HepG2 (cell line): ENCODE results near the gene YIF1B. TPM values are rescaled to one million over a fixed set of nuclear protein-coding genes. Genes with fewer than 3 reads are reported as not detected.

Experiments
- ATRX ChIP-seq: sonication (generic); formaldehyde crosslinking; IDR thresholded peaks from 2 replicates; pipeline ENCODE4 v1.4.0; 2020; ENCODE audit warnings: missing genetic modification reagents, borderline replicate concordance
- CC2D1A ChIP-seq: sonication (generic); formaldehyde crosslinking; IDR thresholded peaks from 2 replicates; pipeline ENCODE4 v1.8.1; 2023; ENCODE audit warnings: mild to moderate bottlenecking, missing genetic modification reagents
- CEBPG ChIP-seq: IDR thresholded peaks from 2 replicates; pipeline ENCODE4 v1.6.1; 2016
- KDM6A ChIP-seq: IDR thresholded peaks from 2 replicates; pipeline ENCODE4 v1.6.1; 2016; ENCODE audit warnings: low read depth
- KLF12 ChIP-seq: sonication (generic); formaldehyde crosslinking; IDR thresholded peaks from 2 replicates; pipeline ENCODE4 v1.4.0; 2020; ENCODE audit warnings: missing genetic modification reagents, borderline replicate concordance
- KLF16 ChIP-seq, 2 experiments: sonication (generic) in 1 of 2; formaldehyde crosslinking in 1 of 2; IDR thresholded peaks; 2 replicates each; pipeline versions ENCODE4 v1.6.1 to v1.8.0; 2016 to 2023; ENCODE audit warnings: missing genetic modification reagents in 2 of 2, missing compliant biosample characterization in 1 of 2
- MED13 ChIP-seq: sonication (generic); formaldehyde crosslinking; IDR thresholded peaks from 2 replicates; pipeline ENCODE4 v1.5.0; 2020; ENCODE audit warnings: missing genetic modification reagents
- MEF2D ChIP-seq: sonication (generic); formaldehyde crosslinking; IDR thresholded peaks from 2 replicates; pipeline ENCODE4 v1.5.1; 2020; ENCODE audit warnings: mild to moderate bottlenecking, missing genetic modification reagents
- PAX8 ChIP-seq: sonication (generic); formaldehyde crosslinking; IDR thresholded peaks from 2 replicates; pipeline ENCODE4 v1.8.0; 2022; ENCODE audit warnings: mild to moderate bottlenecking, missing genetic modification reagents, borderline replicate concordance
- SOX5 ChIP-seq: IDR thresholded peaks from 2 replicates; pipeline ENCODE4 v1.6.1; 2016; ENCODE audit warnings: borderline replicate concordance
- TMF1 ChIP-seq: sonication (generic); formaldehyde crosslinking; IDR thresholded peaks from 2 replicates; pipeline ENCODE4 v1.8.1; 2022; ENCODE audit warnings: low read depth, missing genetic modification reagents
- ZBTB7A ChIP-seq: sonication (generic); formaldehyde crosslinking; IDR thresholded peaks from 2 replicates; pipeline ENCODE4 v1.8.0; 2022; ENCODE audit warnings: mild to moderate bottlenecking, missing genetic modification reagents
- ZFYVE20 ChIP-seq: sonication (generic); formaldehyde crosslinking; IDR thresholded peaks from 2 replicates; pipeline ENCODE4 v1.8.0; 2023; ENCODE audit warnings: low read depth, mild to moderate bottlenecking, moderate library complexity, missing genetic modification reagents, borderline replicate concordance
- ZNF12 ChIP-seq: sonication (generic); formaldehyde crosslinking; IDR thresholded peaks from 2 replicates; pipeline ENCODE4 v1.5.0; 2020; ENCODE audit warnings: missing genetic modification reagents
- ZNF230 ChIP-seq: sonication (generic); formaldehyde crosslinking; IDR thresholded peaks from 2 replicates; pipeline ENCODE4 v1.4.0; 2020; ENCODE audit warnings: mild to moderate bottlenecking, missing genetic modification reagents
- ZNF263 ChIP-seq: sonication (generic); formaldehyde crosslinking; IDR thresholded peaks from 2 replicates; pipeline ENCODE4 v1.4.0; 2020; ENCODE audit warnings: missing genetic modification reagents
- ZNF703 ChIP-seq: sonication (generic); formaldehyde crosslinking; IDR thresholded peaks from 2 replicates; pipeline ENCODE4 v1.5.1; 2020; ENCODE audit warnings: missing genetic modification reagents, mild to moderate bottlenecking, moderate library complexity, borderline replicate concordance
- ZNF839 ChIP-seq: sonication (generic); formaldehyde crosslinking; IDR thresholded peaks from 2 replicates; pipeline ENCODE4 v1.4.0; 2020; ENCODE audit warnings: missing genetic modification reagents, mild to moderate bottlenecking, borderline replicate concordance
- ZSCAN21 ChIP-seq: sonication (generic); formaldehyde crosslinking; IDR thresholded peaks from 2 replicates; pipeline ENCODE4 v1.8.0; 2022; ENCODE audit warnings: mild to moderate bottlenecking, missing genetic modification reagents, moderate library complexity, borderline replicate concordance
- polyA plus RNA-seq, 8 experiments: library from polyadenylated mRNA; depleted of rRNA in 3 of 8; stranded (reverse) in 7 of 8; unstranded in 1 of 8; fragments of >200 nt; fragmentation: Illumina TruSeq in 4 of 8; extraction: Trizol in 4 of 8; gene quantifications; 2 replicates each; pipeline versions ENCODE4 v1.2.1 to v1.2.3, GENCODE V29; 2011 to 2016; ENCODE audit warnings: low read depth in 4 of 8, missing spikeins in 1 of 8, mixed read lengths in 1 of 8; ENCODE audit not compliant: insufficient read depth in 1 of 8
- total RNA-seq, 5 experiments: library from RNA; depleted of rRNA; stranded (reverse); fragments of >200 nt; fragmentation: Illumina TruSeq; extraction: Trizol; gene quantifications; 2 replicates each; pipeline ENCODE4 v1.2.3, GENCODE V29; 2016; ENCODE audit warnings: low read depth in 1 of 5
- TF ChIP-seq, protein P1 (sequence below): sonication (generic); formaldehyde crosslinking; IDR thresholded peaks from 2 replicates; pipeline ENCODE4 v1.4.0; 2020; ENCODE audit warnings: missing genetic modification reagents, mild to moderate bottlenecking, borderline replicate concordance
- TF ChIP-seq, protein P2 (sequence below): IDR thresholded peaks from 2 replicates; pipeline ENCODE4 v1.6.1; 2018; ENCODE audit warnings: missing genetic modification reagents, mild to moderate bottlenecking, missing compliant biosample characterization
- TF ChIP-seq, protein P3 (sequence below): sonication (generic); formaldehyde crosslinking; conservative IDR thresholded peaks from 2 replicates; pipeline ENCODE4 v1.5.0; 2020; ENCODE audit warnings: missing genetic modification reagents
- TF ChIP-seq, protein P4 (sequence below): sonication (generic); formaldehyde crosslinking; IDR thresholded peaks from 2 replicates; pipeline ENCODE4 v1.4.0; 2020; ENCODE audit warnings: mild to moderate bottlenecking, missing genetic modification reagents
- TF ChIP-seq, protein P5 (sequence below): sonication (generic); formaldehyde crosslinking; IDR thresholded peaks from 2 replicates; pipeline ENCODE4 v1.4.0; 2020; ENCODE audit warnings: low read depth, mild to moderate bottlenecking, missing genetic modification reagents

YIF1B gene
- total and polyA plus RNA-seq, 2 of the 13 experiments (the other 11 are each of a cell fraction or from before 2014, with no cell fraction given) = 41.4 to 85.2 TPM

DNA sequence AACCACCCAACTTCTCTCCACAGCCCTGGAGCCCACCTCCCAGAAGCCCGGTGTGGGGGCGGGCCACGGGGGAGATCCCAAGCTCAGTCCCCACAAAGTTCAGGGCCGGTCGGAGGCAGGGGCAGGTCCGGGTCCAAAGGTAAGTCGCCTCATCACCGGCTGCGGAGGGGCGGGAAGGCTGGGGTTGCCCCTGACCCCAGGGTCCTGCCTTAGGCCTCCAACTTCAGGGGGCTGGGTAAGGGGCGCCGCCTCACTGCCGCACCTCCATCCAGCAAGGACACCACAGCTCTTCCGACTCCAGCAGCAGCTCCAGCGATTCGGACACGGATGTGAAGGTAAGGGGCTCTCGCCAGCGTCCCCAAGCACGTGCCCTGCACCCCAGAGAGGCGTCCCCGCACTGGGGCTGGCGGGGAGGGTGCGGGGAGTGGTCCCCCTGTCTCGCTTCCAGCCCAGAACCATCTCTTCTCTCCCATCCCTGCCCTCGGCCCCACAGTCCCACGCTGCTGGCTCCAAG is 11.3 kb downstream of the YIF1B start (continued):
- TF ChIP-seq KLF12 = 0 out of 2 replicates have a peak, but pooled peaks have one; percentile 43
- TF ChIP-seq KDM6A = no peak
- no peak for TF ChIP-seq SOX5
- TF ChIP-seq ATRX (CRISPR knock-in tag) = no peak
- TF ChIP-seq, protein P1, sequence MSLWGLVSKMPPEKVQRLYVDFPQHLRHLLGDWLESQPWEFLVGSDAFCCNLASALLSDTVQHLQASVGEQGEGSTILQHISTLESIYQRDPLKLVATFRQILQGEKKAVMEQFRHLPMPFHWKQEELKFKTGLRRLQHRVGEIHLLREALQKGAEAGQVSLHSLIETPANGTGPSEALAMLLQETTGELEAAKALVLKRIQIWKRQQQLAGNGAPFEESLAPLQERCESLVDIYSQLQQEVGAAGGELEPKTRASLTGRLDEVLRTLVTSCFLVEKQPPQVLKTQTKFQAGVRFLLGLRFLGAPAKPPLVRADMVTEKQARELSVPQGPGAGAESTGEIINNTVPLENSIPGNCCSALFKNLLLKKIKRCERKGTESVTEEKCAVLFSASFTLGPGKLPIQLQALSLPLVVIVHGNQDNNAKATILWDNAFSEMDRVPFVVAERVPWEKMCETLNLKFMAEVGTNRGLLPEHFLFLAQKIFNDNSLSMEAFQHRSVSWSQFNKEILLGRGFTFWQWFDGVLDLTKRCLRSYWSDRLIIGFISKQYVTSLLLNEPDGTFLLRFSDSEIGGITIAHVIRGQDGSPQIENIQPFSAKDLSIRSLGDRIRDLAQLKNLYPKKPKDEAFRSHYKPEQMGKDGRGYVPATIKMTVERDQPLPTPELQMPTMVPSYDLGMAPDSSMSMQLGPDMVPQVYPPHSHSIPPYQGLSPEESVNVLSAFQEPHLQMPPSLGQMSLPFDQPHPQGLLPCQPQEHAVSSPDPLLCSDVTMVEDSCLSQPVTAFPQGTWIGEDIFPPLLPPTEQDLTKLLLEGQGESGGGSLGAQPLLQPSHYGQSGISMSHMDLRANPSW (CRISPR knock-in tag) = no peak
- no peak for TF ChIP-seq CC2D1A (CRISPR knock-in tag)
- TF ChIP-seq, protein P2, sequence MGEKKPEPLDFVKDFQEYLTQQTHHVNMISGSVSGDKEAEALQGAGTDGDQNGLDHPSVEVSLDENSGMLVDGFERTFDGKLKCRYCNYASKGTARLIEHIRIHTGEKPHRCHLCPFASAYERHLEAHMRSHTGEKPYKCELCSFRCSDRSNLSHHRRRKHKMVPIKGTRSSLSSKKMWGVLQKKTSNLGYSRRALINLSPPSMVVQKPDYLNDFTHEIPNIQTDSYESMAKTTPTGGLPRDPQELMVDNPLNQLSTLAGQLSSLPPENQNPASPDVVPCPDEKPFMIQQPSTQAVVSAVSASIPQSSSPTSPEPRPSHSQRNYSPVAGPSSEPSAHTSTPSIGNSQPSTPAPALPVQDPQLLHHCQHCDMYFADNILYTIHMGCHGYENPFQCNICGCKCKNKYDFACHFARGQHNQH (CRISPR knock-in tag) = no peak
- no peak for TF ChIP-seq ZNF703 (CRISPR knock-in tag)
- TF ChIP-seq ZFYVE20 (CRISPR knock-in tag) = no peak
- TF ChIP-seq, protein P3, sequence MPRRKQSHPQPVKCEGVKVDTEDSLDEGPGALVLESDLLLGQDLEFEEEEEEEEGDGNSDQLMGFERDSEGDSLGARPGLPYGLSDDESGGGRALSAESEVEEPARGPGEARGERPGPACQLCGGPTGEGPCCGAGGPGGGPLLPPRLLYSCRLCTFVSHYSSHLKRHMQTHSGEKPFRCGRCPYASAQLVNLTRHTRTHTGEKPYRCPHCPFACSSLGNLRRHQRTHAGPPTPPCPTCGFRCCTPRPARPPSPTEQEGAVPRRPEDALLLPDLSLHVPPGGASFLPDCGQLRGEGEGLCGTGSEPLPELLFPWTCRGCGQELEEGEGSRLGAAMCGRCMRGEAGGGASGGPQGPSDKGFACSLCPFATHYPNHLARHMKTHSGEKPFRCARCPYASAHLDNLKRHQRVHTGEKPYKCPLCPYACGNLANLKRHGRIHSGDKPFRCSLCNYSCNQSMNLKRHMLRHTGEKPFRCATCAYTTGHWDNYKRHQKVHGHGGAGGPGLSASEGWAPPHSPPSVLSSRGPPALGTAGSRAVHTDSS (CRISPR knock-in tag) = no peak
- no peak for TF ChIP-seq ZNF12
- peak; percentile 86; the same call in 1 of the 2 replicates for TF ChIP-seq ZBTB7A
- no peak for TF ChIP-seq CEBPG (CRISPR knock-in tag)
- no peak for TF ChIP-seq ZNF230
- TF ChIP-seq ZNF839 (CRISPR knock-in tag) = no peak
- TF ChIP-seq, protein P4, sequence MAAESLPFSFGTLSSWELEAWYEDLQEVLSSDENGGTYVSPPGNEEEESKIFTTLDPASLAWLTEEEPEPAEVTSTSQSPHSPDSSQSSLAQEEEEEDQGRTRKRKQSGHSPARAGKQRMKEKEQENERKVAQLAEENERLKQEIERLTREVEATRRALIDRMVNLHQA (CRISPR knock-in tag) = no peak
- TF ChIP-seq MED13 (CRISPR knock-in tag) = no peak
- no peak for TF ChIP-seq TMF1 (CRISPR knock-in tag)
- TF ChIP-seq PAX8 = no peak
- TF ChIP-seq, protein P5, sequence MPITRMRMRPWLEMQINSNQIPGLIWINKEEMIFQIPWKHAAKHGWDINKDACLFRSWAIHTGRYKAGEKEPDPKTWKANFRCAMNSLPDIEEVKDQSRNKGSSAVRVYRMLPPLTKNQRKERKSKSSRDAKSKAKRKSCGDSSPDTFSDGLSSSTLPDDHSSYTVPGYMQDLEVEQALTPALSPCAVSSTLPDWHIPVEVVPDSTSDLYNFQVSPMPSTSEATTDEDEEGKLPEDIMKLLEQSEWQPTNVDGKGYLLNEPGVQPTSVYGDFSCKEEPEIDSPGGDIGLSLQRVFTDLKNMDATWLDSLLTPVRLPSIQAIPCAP (CRISPR knock-in tag) = no peak
- TF ChIP-seq ZSCAN21 (CRISPR knock-in tag) = 0 out of 2 replicates have a peak, but pooled peaks have one; percentile 19
- no peak for TF ChIP-seq ZNF263 (CRISPR knock-in tag)
- no peak for TF ChIP-seq MEF2D (CRISPR knock-in tag)
- TF ChIP-seq KLF16 (CRISPR knock-in tag; IDR thresholded peaks at IDR 0.05) = no peak
